GM12892 (cell line): ENCODE measurements around the gene LENG9.

ENCODE experiments used
- DNase-seq: peaks from one replicate; pipeline ENCODE4 v3.0.0; 2011; ENCODE audit not compliant: insufficient read length
- FAIRE-seq: peaks from 2 replicates; lab custom pipeline; 2011; peaks lifted over from hg19 to GRCh38; lab: Jason Lieb, UNC
- POLR2A ChIP-seq: IDR thresholded peaks from 2 replicates; pipeline ENCODE4 v1.6.1; 2011; ENCODE audit warnings: low read depth, low read length, control low read depth
- POLR2AphosphoS5 ChIP-seq: IDR thresholded peaks from 2 replicates; pipeline ENCODE4 v1.6.1; 2011; ENCODE audit warnings: low read depth, low read length, control low read depth
- TAF1 ChIP-seq: IDR thresholded peaks from 2 replicates; pipeline ENCODE4 v1.6.1; 2011; ENCODE audit warnings: low read depth, mild to moderate bottlenecking, control low read depth, low read length, borderline replicate concordance

Gene LENG9

DNA sequence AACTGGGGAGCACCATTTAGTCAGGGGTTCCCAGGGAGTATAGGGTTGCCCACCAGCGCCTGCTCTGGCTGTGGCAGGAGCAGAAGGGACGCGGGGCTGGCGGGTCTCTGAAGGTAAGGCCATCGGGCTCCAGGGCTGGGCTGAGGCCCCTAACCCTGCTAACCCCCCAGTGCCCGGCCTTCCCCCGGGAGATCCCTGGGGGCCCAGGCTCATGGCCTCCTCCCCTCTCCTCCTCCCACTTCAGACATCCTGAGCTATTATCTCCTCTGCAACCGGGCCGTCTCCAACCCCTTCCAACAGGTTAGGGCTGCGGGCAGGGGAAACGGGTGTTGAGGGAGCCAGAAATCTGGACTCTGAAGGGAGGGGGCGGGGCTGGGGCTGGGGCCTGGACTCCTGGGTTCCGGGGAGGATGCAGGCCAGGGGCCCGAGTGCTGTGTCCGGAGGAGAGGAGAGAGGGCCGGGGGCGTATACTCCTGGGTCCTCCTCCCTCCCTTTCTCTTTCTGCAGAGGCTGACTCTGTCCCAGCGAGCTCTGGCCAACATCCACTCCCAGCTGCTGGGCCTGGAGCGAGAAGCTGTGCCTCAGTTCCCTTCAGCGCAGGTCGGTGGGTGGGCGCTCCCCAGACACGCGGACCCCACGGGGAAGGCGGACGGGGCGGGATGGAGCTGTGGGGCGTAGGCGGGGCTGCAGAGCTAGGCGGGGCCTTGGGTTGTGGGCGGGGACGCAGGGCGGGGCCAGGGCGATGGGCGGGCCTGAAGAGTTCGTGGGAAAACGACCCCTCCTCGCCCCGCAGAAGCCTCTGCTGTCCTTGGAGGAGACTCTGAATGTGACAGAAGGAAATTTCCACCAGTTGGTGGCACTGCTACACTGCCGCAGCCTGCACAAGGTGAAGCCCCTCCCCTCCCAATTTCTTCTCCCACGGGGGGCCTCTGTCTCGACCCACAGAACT, 33.0 kb downstream of the LENG9 start:
- no peak for FAIRE-seq
- no peak for TF ChIP-seq TAF1
- TF ChIP-seq POLR2AphosphoS5: no peak
- TF ChIP-seq POLR2A: no peak
- DNase-seq: peak; percentile 56

DNA sequence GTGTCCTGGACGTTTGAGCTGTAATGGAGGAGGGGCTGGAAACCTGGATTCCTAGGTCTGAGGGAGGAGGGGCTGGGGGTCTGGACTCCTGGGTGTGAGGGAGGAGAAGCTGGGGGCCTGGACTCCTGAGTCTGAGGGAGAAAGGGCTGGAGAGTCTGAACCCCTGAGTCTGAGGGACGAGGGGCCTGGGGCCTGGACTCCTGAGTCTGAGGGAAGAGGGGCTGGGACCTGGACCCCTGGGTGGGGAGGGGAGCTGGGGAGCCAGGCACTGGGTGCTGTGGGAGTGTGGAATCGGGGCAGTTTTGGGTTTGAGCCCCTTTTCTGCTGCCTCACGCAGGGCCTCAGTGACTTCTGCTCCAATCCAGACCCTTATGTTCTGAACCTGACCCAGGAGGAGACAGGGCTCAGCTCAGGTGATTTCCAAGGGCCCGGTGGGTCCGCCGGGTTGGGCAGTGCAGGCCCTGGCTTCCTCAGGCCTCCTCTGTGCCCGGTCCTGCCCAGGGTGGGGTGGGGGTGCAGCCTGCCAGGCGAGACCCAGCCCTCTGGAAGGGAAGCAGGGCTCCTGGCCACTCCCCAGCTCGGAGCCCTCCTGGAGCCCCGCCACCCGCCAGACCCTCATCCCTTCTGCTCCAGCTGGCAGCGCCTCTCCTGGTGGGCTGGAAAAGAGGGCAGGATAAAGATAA, 33.9 kb downstream of the LENG9 start:
- DNase-seq (peak; percentile 33), FAIRE-seq (no peak)
- TF ChIP-seq POLR2AphosphoS5 (no peak), POLR2A (no peak), TAF1 (no peak)

DNA sequence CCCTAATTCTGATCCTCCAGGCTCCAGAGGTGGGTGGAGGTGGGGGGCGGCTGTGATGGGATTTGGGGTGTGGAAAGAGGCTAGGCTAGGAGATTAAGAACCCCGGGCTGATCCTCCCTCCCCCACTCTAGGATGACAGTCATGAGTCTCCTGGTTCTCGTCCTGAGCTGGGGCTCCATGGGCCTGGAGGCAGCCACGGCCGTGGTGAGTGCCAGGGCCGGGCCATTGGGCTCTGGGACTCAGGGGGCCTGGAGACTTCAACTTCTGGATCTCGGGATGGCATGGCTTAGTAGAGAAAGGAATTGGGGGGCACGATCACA, 34.4 kb downstream of the LENG9 start:
- DNase-seq: no peak
- TF ChIP-seq POLR2AphosphoS5 (no peak), TAF1 (no peak), POLR2A (no peak)
- FAIRE-seq: no peak

DNA sequence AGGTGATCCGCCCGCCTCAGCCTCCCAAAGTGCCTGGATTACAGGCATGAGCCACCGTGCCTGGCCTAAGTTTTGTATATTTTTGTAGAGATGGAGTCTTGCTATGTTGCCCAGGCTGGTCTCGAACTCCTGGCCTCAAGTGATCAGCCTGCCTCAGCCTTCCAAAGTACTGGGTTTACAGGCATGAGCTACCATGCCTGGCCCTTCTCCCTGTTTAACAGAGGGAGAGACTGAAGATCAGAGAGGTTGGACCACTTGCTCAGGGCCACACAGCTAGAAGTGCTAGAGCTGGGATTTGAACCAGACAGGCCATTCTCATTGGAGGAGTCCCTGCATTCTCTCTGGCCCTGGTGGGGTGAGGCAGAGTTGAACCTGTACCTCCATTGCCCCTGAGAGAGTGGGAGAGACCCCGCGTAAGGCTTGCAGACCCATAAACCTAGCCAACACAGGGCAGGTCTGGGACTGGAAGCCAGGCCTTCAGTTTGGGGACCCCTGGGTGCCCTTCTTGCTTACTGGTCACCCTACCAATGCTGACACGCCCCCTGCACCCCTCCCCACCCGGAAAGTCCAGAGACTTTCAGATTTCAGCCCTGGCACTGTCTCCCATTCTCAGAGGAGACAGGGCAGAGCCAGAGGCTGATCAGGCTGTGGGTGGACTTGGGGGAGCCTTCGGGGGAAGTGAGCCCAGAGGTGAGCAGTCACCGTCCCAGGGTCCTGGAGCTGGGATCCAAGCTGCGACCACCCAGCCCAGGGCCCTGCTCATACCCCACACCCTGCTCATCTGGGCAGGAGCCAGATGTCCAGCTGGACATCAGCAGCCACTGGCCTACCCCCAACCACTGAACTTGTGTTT, 35.0 kb downstream of the LENG9 start:
- peak; percentile 15 for DNase-seq
- TF ChIP-seq POLR2A: no peak
- TF ChIP-seq TAF1: no peak
- no peak for TF ChIP-seq POLR2AphosphoS5
- FAIRE-seq: no peak

DNA sequence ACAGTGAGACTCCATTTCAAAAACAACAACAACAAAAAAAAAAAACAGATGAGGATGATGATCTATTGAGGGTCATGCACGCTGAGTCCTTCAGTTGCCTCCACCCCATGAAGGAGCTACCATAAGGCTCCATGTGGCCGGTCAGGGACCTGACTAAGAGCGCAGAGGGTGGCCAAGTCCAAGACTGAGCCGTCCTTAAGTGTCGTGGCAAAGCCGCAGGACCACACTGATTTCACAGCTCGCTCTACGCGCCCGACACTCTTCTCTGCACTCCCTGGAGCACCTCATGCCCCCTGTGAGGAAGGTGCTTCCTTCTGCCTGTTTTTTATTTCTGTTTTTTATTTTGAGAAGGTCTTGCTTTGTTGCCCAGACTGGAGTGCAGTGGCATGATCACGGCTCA, 36.0 kb downstream of the LENG9 start:
- DNase-seq (no peak), FAIRE-seq (no peak)
- TF ChIP-seq POLR2AphosphoS5: no peak
- TF ChIP-seq POLR2A: no peak
- no peak for TF ChIP-seq TAF1

DNA sequence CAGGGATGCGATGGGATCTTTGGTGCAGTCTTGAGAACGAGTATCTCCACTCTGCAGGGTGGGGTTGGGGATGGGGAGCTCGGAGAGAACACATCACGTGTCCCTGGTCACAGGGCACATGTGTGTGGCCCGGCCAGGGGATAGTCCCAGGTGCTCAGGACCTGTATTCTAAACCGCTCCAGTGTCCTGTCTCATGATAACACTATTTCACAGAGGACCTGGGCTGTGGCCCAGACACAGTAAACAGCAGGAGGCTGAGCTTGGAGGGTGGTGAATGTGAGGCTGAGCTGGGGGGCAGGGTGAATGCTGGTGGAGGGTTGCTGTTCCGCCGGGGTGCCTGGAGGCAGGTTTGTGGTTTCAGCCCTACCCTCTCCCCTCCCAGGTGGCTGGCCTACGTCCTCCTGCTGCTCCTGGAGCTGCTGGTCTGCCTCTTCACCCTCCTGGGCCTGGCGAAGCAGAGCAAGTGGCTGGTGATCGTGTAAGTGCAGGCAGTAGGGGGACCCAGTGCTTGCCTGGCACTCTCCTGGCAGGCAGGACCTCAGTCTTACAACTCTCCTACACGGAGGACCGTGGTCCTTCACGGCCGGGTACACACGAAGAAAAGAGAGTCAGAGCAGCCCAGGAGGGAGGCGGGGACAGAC, 37.2 kb downstream of the LENG9 start:
- no peak for DNase-seq
- no peak for TF ChIP-seq POLR2A
- no peak for FAIRE-seq

DNA sequence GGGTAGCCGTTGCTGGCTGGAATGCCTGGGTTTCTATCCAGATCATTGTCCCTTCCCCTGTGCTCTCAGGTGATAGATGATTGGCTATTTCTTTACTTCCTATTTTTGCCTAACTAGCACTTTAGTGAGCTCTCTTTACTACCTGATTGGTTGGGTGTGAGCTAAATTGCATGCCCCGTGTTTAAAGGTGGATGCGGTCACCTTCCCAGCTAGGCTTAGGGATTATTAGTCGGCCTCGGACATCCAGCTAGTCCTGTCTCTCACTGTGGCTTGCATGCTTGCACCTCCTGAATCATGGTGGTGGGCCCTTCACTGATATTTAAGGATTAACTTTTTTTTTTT, 38.2 kb downstream of the LENG9 start:
- FAIRE-seq (no peak), DNase-seq (no peak)
- TF ChIP-seq TAF1: no peak
- TF ChIP-seq POLR2A: no peak
- no peak for TF ChIP-seq POLR2AphosphoS5

DNA sequence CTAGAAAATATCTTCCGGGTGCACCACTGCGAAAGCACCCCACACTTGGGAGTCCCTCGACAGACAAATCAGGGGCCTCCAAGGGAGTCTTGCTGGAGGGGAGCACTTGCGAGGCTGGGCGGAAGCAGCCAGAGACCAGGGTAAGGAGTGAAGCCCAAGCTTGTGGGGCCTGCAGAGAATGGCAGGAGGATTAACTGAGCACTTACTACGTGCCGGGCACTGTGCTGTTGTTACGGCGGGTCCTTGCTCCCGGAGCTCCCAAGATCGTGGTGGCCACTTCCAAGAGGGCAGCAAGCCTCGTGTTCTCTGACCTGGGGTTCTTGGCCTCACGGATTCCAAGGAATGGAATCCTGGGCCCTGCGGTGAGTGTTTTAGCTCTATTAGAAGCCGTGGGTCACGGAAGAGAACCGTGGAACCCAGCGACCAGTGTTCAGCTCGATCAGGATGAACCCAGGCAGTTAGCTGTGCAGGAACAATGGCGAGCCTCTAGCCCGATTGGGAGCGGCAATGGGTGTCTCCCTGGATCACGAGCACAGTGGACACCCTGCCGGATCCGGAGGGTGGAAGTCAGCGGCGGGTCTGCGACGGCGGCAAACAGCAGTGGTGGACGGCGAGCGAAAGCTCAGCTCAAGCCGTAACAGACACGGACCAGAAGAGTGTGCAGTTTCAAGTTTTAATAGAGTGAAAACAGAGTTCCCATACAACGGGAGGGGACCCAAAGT, 38.8 kb downstream of the LENG9 start:
- FAIRE-seq (no peak), DNase-seq (no peak)
- TF ChIP-seq POLR2A (no peak), TAF1 (no peak), POLR2AphosphoS5 (no peak)

DNA sequence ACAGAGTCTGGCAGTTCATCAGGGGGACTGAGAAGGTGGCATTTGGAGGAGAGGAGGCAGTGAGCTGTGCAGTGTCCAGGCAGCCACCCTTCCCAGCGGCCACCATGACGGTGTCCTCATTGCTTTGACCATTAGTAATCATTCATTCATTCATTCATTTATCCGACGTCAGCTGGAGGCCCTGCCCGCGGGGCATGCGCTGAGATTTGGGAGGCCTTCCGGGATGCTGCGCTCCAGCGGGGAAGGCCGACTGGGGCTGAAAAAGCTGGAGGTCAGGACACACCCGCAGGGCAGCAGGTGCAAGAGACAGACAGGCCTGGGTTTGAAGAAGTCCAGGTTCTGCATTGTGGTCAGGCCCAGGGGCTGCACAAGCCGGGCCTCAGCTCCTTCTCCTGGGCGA, 39.4 kb downstream of the LENG9 start:
- no peak for FAIRE-seq
- no peak for DNase-seq
- TF ChIP-seq TAF1: no peak
- TF ChIP-seq POLR2A: no peak

DNA sequence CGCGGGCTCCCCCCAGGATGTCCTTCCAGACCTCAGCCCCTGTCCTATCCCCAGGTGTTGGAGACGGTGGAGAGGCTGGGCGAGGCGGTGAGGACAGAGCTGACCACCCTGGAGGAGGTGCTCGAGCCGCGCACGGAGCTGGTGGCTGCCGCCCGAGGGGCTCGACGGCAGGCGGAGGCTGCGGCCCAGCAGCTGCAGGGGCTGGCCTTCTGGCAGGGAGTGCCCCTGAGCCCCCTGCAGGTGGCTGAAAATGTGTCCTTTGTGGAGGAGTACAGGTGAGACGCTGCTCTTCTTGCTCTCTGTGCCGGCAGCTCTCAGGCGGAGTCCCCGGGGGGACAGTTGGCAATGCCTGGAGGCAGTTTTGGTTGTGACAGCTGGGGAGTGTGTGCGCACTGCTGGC, 41.4 kb downstream of the LENG9 start:
- no peak for DNase-seq
- TF ChIP-seq TAF1 (no peak), POLR2A (no peak), POLR2AphosphoS5 (no peak)
- no peak for FAIRE-seq

DNA sequence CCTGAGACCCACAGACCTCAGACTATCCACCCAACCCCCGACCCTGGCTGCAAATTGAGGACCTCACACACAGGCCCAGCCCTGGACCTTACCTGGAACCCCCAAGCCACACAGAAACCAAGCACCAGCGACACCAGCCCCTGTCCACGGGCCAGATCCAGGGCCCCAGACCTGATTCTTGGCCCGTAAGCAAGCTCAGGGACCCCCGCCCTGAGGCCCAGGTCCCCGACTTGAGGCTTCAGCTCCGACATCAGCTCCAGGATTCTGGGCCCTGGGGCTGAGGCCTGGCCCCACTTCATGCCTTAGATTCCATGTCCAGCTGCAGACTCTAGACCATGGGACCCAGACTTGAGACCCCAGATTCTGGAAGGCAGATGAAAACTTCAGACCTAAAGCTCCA, 42.1 kb downstream of the LENG9 start:
- FAIRE-seq: no peak
- TF ChIP-seq POLR2AphosphoS5 (no peak), POLR2A (no peak), TAF1 (no peak)
- no peak for DNase-seq
